ENCODE measurements around the gene FARS2. TPM values are rescaled to one million over a fixed set of nuclear protein-coding genes. Genes with fewer than 3 reads are reported as not detected.

FARS2 gene
- total RNA-seq, 1 experiment from 2014 or later: 13.8 TPM

DNA sequence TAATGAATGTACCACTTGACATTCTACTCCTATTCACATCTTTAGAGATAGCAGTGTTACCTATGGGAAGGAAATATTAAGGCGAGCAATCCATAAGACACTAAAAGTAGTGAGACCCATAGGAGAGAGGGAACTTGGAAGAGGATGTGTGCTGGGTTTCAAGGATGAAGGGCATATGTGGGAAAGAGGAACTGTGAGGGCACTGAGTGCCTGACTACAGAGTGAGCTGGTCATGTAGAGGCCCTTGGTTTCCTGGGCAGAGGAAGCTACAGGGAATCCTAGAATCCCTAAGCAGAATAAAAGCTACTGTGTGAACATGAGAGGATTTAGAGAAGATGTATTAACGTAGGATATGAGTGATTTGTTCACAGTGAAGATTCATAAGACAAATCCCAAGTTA is 262.8 kb downstream of the FARS2 start:
- H3K27ac ChIP-seq (ENCODE audit: low read depth, low read length): no peak overlapping the region
- no TSS peak for BruUV-seq (replicated peaks)
- H3K9ac ChIP-seq (ENCODE audit: low read length): no peak overlapping the region
- ChIA-PET POLR2A (no interaction called here), CTCF (no interaction called here), RAD21 (ENCODE audit: low non-redundant PET in 1 of 2, low total read pairs in 2 of 2, uncharacterized antibody in 2 of 2, unreplicated experiment in 2 of 2) (no interaction called here)
- H3K9me2 ChIP-seq (ENCODE audit: insufficient read depth): no peaks in the 10 kb centered on the region
- H3K4me1 ChIP-seq (ENCODE audit: control insufficient read depth in 1 of 2, insufficient read depth in 2 of 2, low read length in 2 of 2): no peaks in the 10 kb centered on the region
- H3K4me3 ChIP-seq (replicated peaks in 1 of 2; ENCODE audit: low read depth in 1 of 2, low read length in 2 of 2): no peak overlapping the region
- H2AFZ ChIP-seq (ENCODE audit: low read depth, low read length, poor library complexity, severe bottlenecking): no peak overlapping the region
- no peaks in the 10 kb centered on the region for H3K36me3 ChIP-seq (ENCODE audit: control insufficient read depth in 1 of 2, insufficient read depth in 2 of 2, low read length in 2 of 2)
- TF ChIP-seq SRF (IDR thresholded peaks at IDR 0.05; ENCODE audit: low read depth) (no peak), FOSL1 (IDR thresholded peaks at IDR 0.05; ENCODE audit: low read depth) (no peak), EZH2phosphoT487 (IDR thresholded peaks at IDR 0.05; ENCODE audit: borderline replicate concordance) (no peak), POLR2AphosphoS5 (IDR thresholded peaks at IDR 0.05; ENCODE audit: low read depth, low read length) (no peak), SIN3A (IDR thresholded peaks at IDR 0.05; ENCODE audit: low read depth) (no peak), JUND (IDR thresholded peaks at IDR 0.05) (no peak), EGR1 (IDR thresholded peaks at IDR 0.05; ENCODE audit: low read depth) (no peak), ZFX (IDR thresholded peaks at IDR 0.05) (no peak)
- TF ChIP-seq, protein P1, sequence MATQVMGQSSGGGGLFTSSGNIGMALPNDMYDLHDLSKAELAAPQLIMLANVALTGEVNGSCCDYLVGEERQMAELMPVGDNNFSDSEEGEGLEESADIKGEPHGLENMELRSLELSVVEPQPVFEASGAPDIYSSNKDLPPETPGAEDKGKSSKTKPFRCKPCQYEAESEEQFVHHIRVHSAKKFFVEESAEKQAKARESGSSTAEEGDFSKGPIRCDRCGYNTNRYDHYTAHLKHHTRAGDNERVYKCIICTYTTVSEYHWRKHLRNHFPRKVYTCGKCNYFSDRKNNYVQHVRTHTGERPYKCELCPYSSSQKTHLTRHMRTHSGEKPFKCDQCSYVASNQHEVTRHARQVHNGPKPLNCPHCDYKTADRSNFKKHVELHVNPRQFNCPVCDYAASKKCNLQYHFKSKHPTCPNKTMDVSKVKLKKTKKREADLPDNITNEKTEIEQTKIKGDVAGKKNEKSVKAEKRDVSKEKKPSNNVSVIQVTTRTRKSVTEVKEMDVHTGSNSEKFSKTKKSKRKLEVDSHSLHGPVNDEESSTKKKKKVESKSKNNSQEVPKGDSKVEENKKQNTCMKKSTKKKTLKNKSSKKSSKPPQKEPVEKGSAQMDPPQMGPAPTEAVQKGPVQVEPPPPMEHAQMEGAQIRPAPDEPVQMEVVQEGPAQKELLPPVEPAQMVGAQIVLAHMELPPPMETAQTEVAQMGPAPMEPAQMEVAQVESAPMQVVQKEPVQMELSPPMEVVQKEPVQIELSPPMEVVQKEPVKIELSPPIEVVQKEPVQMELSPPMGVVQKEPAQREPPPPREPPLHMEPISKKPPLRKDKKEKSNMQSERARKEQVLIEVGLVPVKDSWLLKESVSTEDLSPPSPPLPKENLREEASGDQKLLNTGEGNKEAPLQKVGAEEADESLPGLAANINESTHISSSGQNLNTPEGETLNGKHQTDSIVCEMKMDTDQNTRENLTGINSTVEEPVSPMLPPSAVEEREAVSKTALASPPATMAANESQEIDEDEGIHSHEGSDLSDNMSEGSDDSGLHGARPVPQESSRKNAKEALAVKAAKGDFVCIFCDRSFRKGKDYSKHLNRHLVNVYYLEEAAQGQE (IDR thresholded peaks at IDR 0.05; ENCODE audit: low read depth): no peak
- no peaks in the 10 kb centered on the region for H3K27me3 ChIP-seq (ENCODE audit: insufficient read depth, low read length)
- H3K4me2 ChIP-seq (ENCODE audit: low read length): no peak overlapping the region
- no peaks in the 10 kb centered on the region for H4K20me1 ChIP-seq (ENCODE audit: insufficient read depth)
- no peaks in the 10 kb centered on the region for H3K9me3 ChIP-seq (ENCODE audit: control insufficient read depth in 1 of 2, insufficient read depth in 1 of 2, low read depth in 1 of 2, low read length in 2 of 2)
- intact Hi-C loops (cut with micrococcal nuclease): no loop called here
- no peaks in the 10 kb centered on the region for H3K79me2 ChIP-seq (ENCODE audit: insufficient read depth, low read length)
- DNase-seq (ENCODE audit: low read depth, low spot score) (no peak), ATAC-seq (no peak)

GRCh38 chr6:5525209-5525608 is 263.9 kb downstream of the FARS2 start:
- RAD21 ChIA-PET (ENCODE audit: low non-redundant PET in 1 of 2, low total read pairs in 2 of 2, uncharacterized antibody in 2 of 2, unreplicated experiment in 2 of 2): no interaction called here

More at GRCh38 chr6:5525209-5525608, 263.9 kb downstream of the FARS2 start:
- Histone ChIP-seq H3K79me2 (ENCODE audit: insufficient read depth, low read length) (no peaks in the 10 kb centered on the region), H3K36me3 (ENCODE audit: control insufficient read depth in 1 of 2, insufficient read depth in 2 of 2, low read length in 2 of 2) (no peaks in the 10 kb centered on the region), H2AFZ (ENCODE audit: low read depth, low read length, poor library complexity, severe bottlenecking) (no peak overlapping the region), H3K9ac (ENCODE audit: low read length) (no peak overlapping the region), H3K9me2 (ENCODE audit: insufficient read depth) (no peaks in the 10 kb centered on the region), H3K9me3 (ENCODE audit: control insufficient read depth in 1 of 2, insufficient read depth in 1 of 2, low read depth in 1 of 2, low read length in 2 of 2) (no peaks in the 10 kb centered on the region), H3K4me3 (replicated peaks in 1 of 2; ENCODE audit: low read depth in 1 of 2, low read length in 2 of 2) (no peak overlapping the region), H3K4me1 (ENCODE audit: control insufficient read depth in 1 of 2, insufficient read depth in 2 of 2, low read length in 2 of 2) (no peaks in the 10 kb centered on the region), H3K27ac (ENCODE audit: low read depth, low read length) (no peak overlapping the region), H3K4me2 (ENCODE audit: low read length) (no peak overlapping the region), H4K20me1 (ENCODE audit: insufficient read depth) (no peaks in the 10 kb centered on the region), H3K27me3 (ENCODE audit: insufficient read depth, low read length) (no peaks in the 10 kb centered on the region)
- no TSS peak for BruUV-seq (replicated peaks)
- intact Hi-C loops (cut with micrococcal nuclease): no loop called here
- ChIA-PET CTCF (no interaction called here), POLR2A (no interaction called here)
- no peak for TF ChIP-seq SRF (IDR thresholded peaks at IDR 0.05; ENCODE audit: low read depth)
- no peak for TF ChIP-seq POLR2AphosphoS5 (IDR thresholded peaks at IDR 0.05; ENCODE audit: low read depth, low read length)
- no peak for TF ChIP-seq EZH2phosphoT487 (IDR thresholded peaks at IDR 0.05; ENCODE audit: borderline replicate concordance)
- no peak for TF ChIP-seq TCF7L2 (IDR thresholded peaks at IDR 0.05; ENCODE audit: borderline replicate concordance, extremely low read depth, insufficient read depth, insufficient read length)
- no peak for TF ChIP-seq POLR2A (IDR thresholded peaks at IDR 0.05; ENCODE audit: borderline replicate concordance, extremely low read depth, insufficient read depth, insufficient read length)
- TF ChIP-seq SIN3A (IDR thresholded peaks at IDR 0.05; ENCODE audit: low read depth): no peak
- TF ChIP-seq ZBTB33 (IDR thresholded peaks at IDR 0.05; ENCODE audit: extremely low read depth, insufficient replicate concordance, low read length): no peak
- TF ChIP-seq ZFX (IDR thresholded peaks at IDR 0.05): no peak
- TF ChIP-seq ELF1 (IDR thresholded peaks at IDR 0.05; ENCODE audit: borderline replicate concordance, low read depth): no peak
- no peak for TF ChIP-seq CTCF (IDR thresholded peaks at IDR 0.05 in 2 of 3, conservative IDR thresholded peaks at IDR 0.05 in 1 of 3; ENCODE audit: borderline replicate concordance in 1 of 3, insufficient read depth in 1 of 3, low read depth in 2 of 3, low read length in 2 of 3)
- DNase-seq (ENCODE audit: low read depth, low spot score) (no peak), ATAC-seq (no peak)

Measured in HCT116 (cell line).